HepG2 (cell line): ENCODE results near the gene STOML2. TPM values are rescaled to one million over a fixed set of nuclear protein-coding genes. Genes with fewer than 3 reads are reported as not detected.

ENCODE experiments used
- ATF4 ChIP-seq, 2 experiments: fragments of 450-650 bp in 1 of 2; sonication (generic) in 1 of 2; formaldehyde crosslinking; IDR thresholded peaks; 2 replicates each; pipeline versions ENCODE4 v1.5.0 to v1.8.0; 2020 to 2022; ENCODE audit warnings: mild to moderate bottlenecking in 1 of 2, missing genetic modification reagents in 1 of 2
- E2F1 ChIP-seq: sonication (generic); formaldehyde crosslinking; IDR thresholded peaks from 2 replicates; pipeline ENCODE4 v1.5.0; 2020; ENCODE audit warnings: missing genetic modification reagents
- ESRRA ChIP-seq: sonication (generic); formaldehyde crosslinking; IDR thresholded peaks from 2 replicates; pipeline ENCODE4 v1.5.1; 2020; ENCODE audit warnings: mild to moderate bottlenecking, low read depth, missing genetic modification reagents
- FOSL1 ChIP-seq: sonication (generic); formaldehyde crosslinking; IDR thresholded peaks from 2 replicates; pipeline ENCODE4 v1.9.0; 2021; ENCODE audit warnings: missing genetic modification reagents, borderline replicate concordance
- FOXA1 ChIP-seq, 2 experiments: fragments of 450-650 bp in 1 of 2; sonication (generic) in 1 of 2; formaldehyde crosslinking in 1 of 2; IDR thresholded peaks; 2 replicates each; pipeline versions ENCODE4 v1.4.0 to v1.6.1; 2016 to 2020; ENCODE audit warnings: missing genetic modification reagents in 1 of 2
- GTF3A ChIP-seq: sonication (generic); formaldehyde crosslinking; conservative IDR thresholded peaks from 2 replicates; pipeline ENCODE4 v1.4.0; 2020; ENCODE audit warnings: mild to moderate bottlenecking, missing genetic modification reagents
- HES4 ChIP-seq: sonication (generic); formaldehyde crosslinking; IDR thresholded peaks from 2 replicates; pipeline ENCODE4 v1.9.0; 2021; ENCODE audit warnings: mild to moderate bottlenecking, missing genetic modification reagents, borderline replicate concordance
- IRF1 ChIP-seq: sonication (generic); formaldehyde crosslinking; IDR thresholded peaks from 2 replicates; pipeline ENCODE4 v1.4.0; 2020; ENCODE audit warnings: low read depth, mild to moderate bottlenecking, missing genetic modification reagents
- KDM2A ChIP-seq: sonication (generic); formaldehyde crosslinking; IDR thresholded peaks from 2 replicates; pipeline ENCODE4 v1.4.0; 2020; ENCODE audit warnings: low read depth, missing genetic modification reagents, borderline replicate concordance
- KLF15 ChIP-seq: sonication (generic); formaldehyde crosslinking; IDR thresholded peaks from 2 replicates; pipeline ENCODE4 v1.8.1; 2023; ENCODE audit warnings: borderline replicate concordance, mild to moderate bottlenecking, inconsistent platforms, missing genetic modification reagents, mixed read lengths
- MBNL3 ChIP-seq: fragments of 250-450 bp; sonication (Bioruptor Pico); conservative IDR thresholded peaks from 2 replicates; pipeline ENCODE4 v1.8.0; 2022; ENCODE audit warnings: mild to moderate bottlenecking, inconsistent platforms
- MEIS1 ChIP-seq: sonication (generic); formaldehyde crosslinking; IDR thresholded peaks from 2 replicates; pipeline ENCODE4 v1.9.0; 2021; ENCODE audit warnings: mild to moderate bottlenecking, missing genetic modification reagents, moderate library complexity, borderline replicate concordance
- SKI ChIP-seq: fragments of 450-650 bp; IDR thresholded peaks from one replicate; pipeline ENCODE4 v1.6.1; 2018; ENCODE audit warnings: mild to moderate bottlenecking; ENCODE audit not compliant: partially characterized antibody
- SNAPC2 ChIP-seq: sonication (generic); formaldehyde crosslinking; IDR thresholded peaks from 2 replicates; pipeline ENCODE4 v1.8.1; 2022; ENCODE audit warnings: mild to moderate bottlenecking, missing genetic modification reagents
- TARDBP ChIP-seq: sonication (generic); formaldehyde crosslinking; IDR thresholded peaks from 2 replicates; pipeline ENCODE4 v1.8.0; 2022; ENCODE audit warnings: mild to moderate bottlenecking, missing genetic modification reagents
- THRA ChIP-seq: sonication (generic); formaldehyde crosslinking; IDR thresholded peaks from 2 replicates; pipeline ENCODE4 v1.4.0; 2020; ENCODE audit warnings: missing genetic modification reagents, borderline replicate concordance
- THYN1 ChIP-seq: sonication (generic); formaldehyde crosslinking; IDR thresholded peaks from 2 replicates; pipeline ENCODE4 v1.8.1; 2023; ENCODE audit warnings: low read depth, mild to moderate bottlenecking, moderate library complexity, missing genetic modification reagents, borderline replicate concordance
- ZNF232 ChIP-seq: sonication (generic); formaldehyde crosslinking; IDR thresholded peaks from 2 replicates; pipeline ENCODE4 v1.4.0; 2020; ENCODE audit warnings: missing genetic modification reagents, borderline replicate concordance
- ZNF383 ChIP-seq: sonication (generic); formaldehyde crosslinking; IDR thresholded peaks from 2 replicates; pipeline ENCODE4 v1.4.0; 2020; ENCODE audit warnings: missing genetic modification reagents, mild to moderate bottlenecking, borderline replicate concordance
- ZNF430 ChIP-seq: sonication (generic); formaldehyde crosslinking; IDR thresholded peaks from 2 replicates; pipeline ENCODE4 v1.9.0; 2021; ENCODE audit warnings: mild to moderate bottlenecking, missing genetic modification reagents
- ZNF546 ChIP-seq: sonication (generic); formaldehyde crosslinking; conservative IDR thresholded peaks from 2 replicates; pipeline ENCODE4 v1.8.1; 2023; ENCODE audit warnings: mild to moderate bottlenecking, missing genetic modification reagents
- ZNF691 ChIP-seq: sonication (generic); formaldehyde crosslinking; IDR thresholded peaks from 2 replicates; pipeline ENCODE4 v1.4.0; 2020; ENCODE audit warnings: missing genetic modification reagents, low read depth, mild to moderate bottlenecking, borderline replicate concordance
- polyA plus RNA-seq, 8 experiments: library from polyadenylated mRNA; depleted of rRNA in 3 of 8; stranded (reverse) in 7 of 8; unstranded in 1 of 8; fragments of >200 nt; fragmentation: Illumina TruSeq in 4 of 8; extraction: Trizol in 4 of 8; gene quantifications; 2 replicates each; pipeline versions ENCODE4 v1.2.1 to v1.2.3, GENCODE V29; 2011 to 2016; ENCODE audit warnings: low read depth in 4 of 8, missing spikeins in 1 of 8, mixed read lengths in 1 of 8; ENCODE audit not compliant: insufficient read depth in 1 of 8
- total RNA-seq, 5 experiments: library from RNA; depleted of rRNA; stranded (reverse); fragments of >200 nt; fragmentation: Illumina TruSeq; extraction: Trizol; gene quantifications; 2 replicates each; pipeline ENCODE4 v1.2.3, GENCODE V29; 2016; ENCODE audit warnings: low read depth in 1 of 5

Gene STOML2
- total and polyA plus RNA-seq, 2 of the 13 experiments (the other 11 are each of a cell fraction or from before 2014, with no cell fraction given), result 245 to 250 TPM

GRCh38 chr9:35071814-35072460, 31.0 kb downstream of the STOML2 start (continued):
- no peak; the same call in 1 of the 2 replicates for TF ChIP-seq E2F1 (CRISPR knock-in tag)
- TF ChIP-seq KDM2A (CRISPR knock-in tag), result peak; percentile 12; the same call in 1 of the 2 replicates
- TF ChIP-seq ESRRA (CRISPR knock-in tag), result no peak
- TF ChIP-seq FOSL1, result no peak
- TF ChIP-seq THRA (CRISPR knock-in tag), result no peak
- TF ChIP-seq ZNF691, result peak; percentile 66; the same call in 1 of the 2 replicates
- TF ChIP-seq IRF1 (CRISPR knock-in tag), result no peak
- no peak for TF ChIP-seq ZNF383 (CRISPR knock-in tag)
- no peak for TF ChIP-seq ZNF430 (CRISPR knock-in tag)
- no peak for TF ChIP-seq MBNL3 (CRISPR knock-in tag)
- TF ChIP-seq KLF15 (CRISPR knock-in tag), result no peak
- TF ChIP-seq HES4 (CRISPR knock-in tag), result 0 out of 2 replicates have a peak, but pooled peaks have one; percentile 14
- no peak; the same call in 1 of the 2 replicates for TF ChIP-seq GTF3A (CRISPR knock-in tag)
- no peak for TF ChIP-seq SKI
- TF ChIP-seq THYN1 (CRISPR knock-in tag), result no peak
- TF ChIP-seq SNAPC2 (CRISPR knock-in tag), result peak; percentile 65
- no peak; a peak in 1 of 4 replicates for TF ChIP-seq ATF4 (CRISPR knock-in tag; IDR thresholded peaks at IDR 0.05)
- no peak for TF ChIP-seq FOXA1 (IDR thresholded peaks at IDR 0.05)
- TF ChIP-seq FOXA1 (CRISPR knock-in tag; IDR thresholded peaks at IDR 0.05), result 0 out of 2 replicates have a peak, but pooled peaks have one; percentile 8
- TF ChIP-seq TARDBP, result peak; percentile 30; the same call in 1 of the 2 replicates
- peak; percentile 65; the same call in 1 of the 2 replicates for TF ChIP-seq ZNF232 (CRISPR knock-in tag)
- TF ChIP-seq MEIS1, result peak; percentile 63; the same call in 1 of the 2 replicates
- TF ChIP-seq ZNF546 (CRISPR knock-in tag), result no peak
